ENCODE measurements around the gene TMEM255A. TPM values are rescaled to one million over a fixed set of nuclear protein-coding genes. Genes with fewer than 3 reads are reported as not detected.

Gene TMEM255A
- total and polyA plus RNA-seq, 2 of the 4 experiments (the other 2 are of a cell fraction) = 0.03 TPM; not detected in 1

- no peaks in the 10 kb centered on the region for H3K9me1 ChIP-seq (ENCODE audit: insufficient read depth, low read length)
- no peak overlapping the region for H4K91ac ChIP-seq (ENCODE audit: insufficient read depth, low read depth, low read length)
- intact Hi-C loops (cut with micrococcal nuclease) = no loop called here
- H3K9me3 ChIP-seq (ENCODE audit: control insufficient read depth, insufficient read depth, low read length) = no peaks in the 10 kb centered on the region
- no peak overlapping the region for H3K9ac ChIP-seq (ENCODE audit: low read depth, low read length)
- no peak overlapping the region for H3K4ac ChIP-seq (ENCODE audit: low read depth, low read length)
- no peak overlapping the region for H3K56ac ChIP-seq (ENCODE audit: extremely low read depth, insufficient read depth, low read length)
- ATAC-seq (ENCODE audit: low read depth) (no peak), DNase-seq (no peak)
- WGBS, 2 experiments (ENCODE audit: extremely low coverage in 2 of 2, insufficient read length in 1 of 2) = 64% methylated on average over 4 of the region's 8 CpGs; no CpG with 5 or more reads in 1 of the 2 experiments
- dilution Hi-C loops (cut with HindIII; ENCODE audit: low sequenced_read_pairs, unreplicated experiment) = no loop called here
- no peak overlapping the region for H2BK120ac ChIP-seq (ENCODE audit: low read depth, low read length)
- H2AK5ac ChIP-seq (ENCODE audit: low read depth, low read length) = no peak overlapping the region
- no peak overlapping the region for H3K27ac ChIP-seq (ENCODE audit: insufficient read depth, low read length)
- no peak overlapping the region for H3K4me3 ChIP-seq (ENCODE audit: insufficient read depth, low read depth, low read length)
- H3K14ac ChIP-seq (replicated peaks; ENCODE audit: low read depth, low read length) = no peak overlapping the region
- H4K20me1 ChIP-seq (ENCODE audit: insufficient read depth, low read length) = no peaks in the 10 kb centered on the region; the same call in 1 of the 2 replicates
- H4K5ac ChIP-seq (ENCODE audit: low read depth, low read length) = no peak overlapping the region
- CTCF ChIA-PET = interaction anchor here (0.7 kb wide), 1 partner anchor 1511 kb away, joined by 3 read pairs; no protein-coding TSS in a partner anchor
- H2BK20ac ChIP-seq (ENCODE audit: low read depth, low read length) = no peak overlapping the region
- BruUV-seq (replicated peaks) = no TSS peak
- H2BK15ac ChIP-seq (ENCODE audit: low read depth, low read length) = no peak overlapping the region
- H3K18ac ChIP-seq (ENCODE audit: low read depth, low read length) = no peak overlapping the region
- in situ Hi-C loops (cut with MboI; ENCODE audit: low sequenced_read_pairs) = no loop called here
- no peak overlapping the region for H4K8ac ChIP-seq (ENCODE audit: low read depth in 2 of 2, low read length in 2 of 2)
- H3K23ac ChIP-seq (ENCODE audit: low read depth, low read length) = no peak overlapping the region
- TF ChIP-seq MXI1 (IDR thresholded peaks at IDR 0.05; ENCODE audit: borderline replicate concordance, low read depth, low read length) (no peak), CEBPB (IDR thresholded peaks at IDR 0.05; ENCODE audit: low read depth, low read length) (no peak), FOS (IDR thresholded peaks at IDR 0.05; ENCODE audit: low read depth, low read length) (no peak), POLR2A (IDR thresholded peaks at IDR 0.05; ENCODE audit: low read depth, low read length) (no peak), SMC3 (IDR thresholded peaks at IDR 0.05; ENCODE audit: low read depth, low read length) (no peak), NFE2L2 (IDR thresholded peaks at IDR 0.05; ENCODE audit: low read depth, low read length) (no peak)
- TF ChIP-seq, protein P1, sequence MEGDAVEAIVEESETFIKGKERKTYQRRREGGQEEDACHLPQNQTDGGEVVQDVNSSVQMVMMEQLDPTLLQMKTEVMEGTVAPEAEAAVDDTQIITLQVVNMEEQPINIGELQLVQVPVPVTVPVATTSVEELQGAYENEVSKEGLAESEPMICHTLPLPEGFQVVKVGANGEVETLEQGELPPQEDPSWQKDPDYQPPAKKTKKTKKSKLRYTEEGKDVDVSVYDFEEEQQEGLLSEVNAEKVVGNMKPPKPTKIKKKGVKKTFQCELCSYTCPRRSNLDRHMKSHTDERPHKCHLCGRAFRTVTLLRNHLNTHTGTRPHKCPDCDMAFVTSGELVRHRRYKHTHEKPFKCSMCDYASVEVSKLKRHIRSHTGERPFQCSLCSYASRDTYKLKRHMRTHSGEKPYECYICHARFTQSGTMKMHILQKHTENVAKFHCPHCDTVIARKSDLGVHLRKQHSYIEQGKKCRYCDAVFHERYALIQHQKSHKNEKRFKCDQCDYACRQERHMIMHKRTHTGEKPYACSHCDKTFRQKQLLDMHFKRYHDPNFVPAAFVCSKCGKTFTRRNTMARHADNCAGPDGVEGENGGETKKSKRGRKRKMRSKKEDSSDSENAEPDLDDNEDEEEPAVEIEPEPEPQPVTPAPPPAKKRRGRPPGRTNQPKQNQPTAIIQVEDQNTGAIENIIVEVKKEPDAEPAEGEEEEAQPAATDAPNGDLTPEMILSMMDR (conservative IDR thresholded peaks at IDR 0.05; ENCODE audit: low read depth, low read length) = no peak
- no peak overlapping the region for H2BK5ac ChIP-seq (ENCODE audit: low read depth, low read length, poor library complexity, severe bottlenecking)
- H3K79me1 ChIP-seq (ENCODE audit: low read depth in 1 of 2, low read length in 2 of 2) = no peaks in the 10 kb centered on the region
- no peak overlapping the region for H3K4me2 ChIP-seq (ENCODE audit: low read depth, low read length)
- no peak overlapping the region for H2AFZ ChIP-seq (replicated peaks; ENCODE audit: low read length, poor library complexity)
- H2AK9ac ChIP-seq (replicated peaks; ENCODE audit: low read depth, low read length, poor library complexity) = no peak overlapping the region
- no peaks in the 10 kb centered on the region for H3K4me1 ChIP-seq (ENCODE audit: control insufficient read depth, insufficient read depth, low read length)
- no peaks in the 10 kb centered on the region for H3K36me3 ChIP-seq (ENCODE audit: control insufficient read depth, insufficient read depth, low read length)
- POLR2A ChIA-PET (ENCODE audit: unreplicated experiment) = no interaction called here
- H3K27me3 ChIP-seq (ENCODE audit: control insufficient read depth, insufficient read depth, low read length) = peaks cover 21% of the 10 kb centered on the region
Observed at GRCh38 chrX:120304256-120304655, 7.0 kb downstream of the TMEM255A start.
